Activated CD8-positive, alpha-beta T cell treated with anti-CD3 and anti-CD28 coated beads for 36 hours (primary cell): ENCODE measurements around the gene PRKACG. TPM values are rescaled to one million over a fixed set of nuclear protein-coding genes. Genes with fewer than 3 reads are reported as not detected.
A peak's percentile ranks its signal among the peaks of the same experiment; 100 is the strongest.

Source experiments
- ATAC-seq: fragments of 200-7000 bp; cut with Tn5 transposase; one replicate; pipeline ENCODE4 v1.10.0; 2021; ENCODE audit warnings: mild to moderate bottlenecking, moderate library complexity
- CTCF ChIA-PET: fragments of 350-600 bp; sonication (Branson Sonifier 250); formaldehyde crosslinking; loops from one replicate; lab custom pipeline; 2021; ENCODE audit warnings: antibody characterized with exemption; lab: Charles Lee
- POLR2A ChIA-PET: fragments of 350-600 bp; sonication (Branson Sonifier 250); formaldehyde crosslinking; loops from one replicate; lab custom pipeline; 2021; ENCODE audit warnings: antibody characterized with exemption; lab: Charles Lee
- DNase-seq: peaks from one replicate; pipeline ENCODE4 v3.0.0-alpha.2; 2020
- H3K27ac Mint-ChIP-seq: one replicate; pipeline ENCODE4 v1.8.0; 2021; ENCODE audit warnings: mild to moderate bottlenecking, mixed read lengths
- H3K27me3 Mint-ChIP-seq: one replicate; pipeline ENCODE4 v1.8.0; 2021; ENCODE audit warnings: mixed read lengths
- H3K36me3 Mint-ChIP-seq: one replicate; pipeline ENCODE4 v1.8.0; 2021; ENCODE audit warnings: low read depth, mixed read lengths
- H3K4me1 Mint-ChIP-seq: one replicate; pipeline ENCODE4 v1.8.0; 2021; ENCODE audit warnings: low read depth, mixed read lengths
- H3K4me3 Mint-ChIP-seq: one replicate; pipeline ENCODE4 v1.8.0; 2021; ENCODE audit warnings: mild to moderate bottlenecking, moderate library complexity, mixed read lengths
- H3K9me3 Mint-ChIP-seq: one replicate; pipeline ENCODE4 v1.8.0; 2021; ENCODE audit warnings: mixed read lengths
- intact Hi-C: fragments of 100-400 bp; cut with micrococcal nuclease; formaldehyde crosslinking; loops from one replicate; pipeline ENCODE4 v1.10.0; 2022
- total RNA-seq, 2 experiments: library from RNA; stranded (reverse); gene quantifications; one replicate each; pipeline ENCODE4 v1.2.3, GENCODE V29; 2021
- TF ChIP-seq, protein P1 (sequence below): fragments of 200-600 bp; IDR thresholded peaks from one replicate; pipeline ENCODE4 v1.8.0; 2022; ENCODE audit warnings: antibody characterized with exemption, mild to moderate bottlenecking

Gene PRKACG
- total RNA-seq, 2 experiments from 2014 or later = not detected

DNA sequence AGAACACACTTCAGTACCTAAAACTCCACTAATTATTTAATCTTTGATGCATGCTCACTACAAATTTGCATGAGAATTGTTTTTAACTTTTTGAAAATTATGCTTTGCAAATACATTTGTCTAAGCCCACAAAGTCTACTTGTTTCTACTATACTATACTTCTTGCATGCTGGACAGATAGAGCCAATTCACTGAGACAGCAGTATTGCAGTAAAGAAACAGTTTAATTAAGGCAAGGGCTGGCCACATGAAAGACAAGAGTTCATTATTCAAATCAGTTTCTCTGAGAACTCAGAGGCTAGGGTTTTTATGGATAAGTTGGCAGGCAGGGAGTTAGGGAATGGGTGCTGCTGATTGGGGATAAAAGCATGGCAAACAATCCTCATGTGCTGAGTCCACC, 15.6 kb upstream of the PRKACG start:
- Mint-ChIP-seq H3K36me3 (no peaks in the 10 kb centered on the region), H3K4me3 (no peak overlapping the region), H3K27me3 (no peaks in the 10 kb centered on the region), H3K4me1 (peaks cover 38% of the 10 kb centered on the region), H3K9me3 (peaks cover 6% of the 10 kb centered on the region), H3K27ac (no peak overlapping the region)
- TF ChIP-seq, protein P1, sequence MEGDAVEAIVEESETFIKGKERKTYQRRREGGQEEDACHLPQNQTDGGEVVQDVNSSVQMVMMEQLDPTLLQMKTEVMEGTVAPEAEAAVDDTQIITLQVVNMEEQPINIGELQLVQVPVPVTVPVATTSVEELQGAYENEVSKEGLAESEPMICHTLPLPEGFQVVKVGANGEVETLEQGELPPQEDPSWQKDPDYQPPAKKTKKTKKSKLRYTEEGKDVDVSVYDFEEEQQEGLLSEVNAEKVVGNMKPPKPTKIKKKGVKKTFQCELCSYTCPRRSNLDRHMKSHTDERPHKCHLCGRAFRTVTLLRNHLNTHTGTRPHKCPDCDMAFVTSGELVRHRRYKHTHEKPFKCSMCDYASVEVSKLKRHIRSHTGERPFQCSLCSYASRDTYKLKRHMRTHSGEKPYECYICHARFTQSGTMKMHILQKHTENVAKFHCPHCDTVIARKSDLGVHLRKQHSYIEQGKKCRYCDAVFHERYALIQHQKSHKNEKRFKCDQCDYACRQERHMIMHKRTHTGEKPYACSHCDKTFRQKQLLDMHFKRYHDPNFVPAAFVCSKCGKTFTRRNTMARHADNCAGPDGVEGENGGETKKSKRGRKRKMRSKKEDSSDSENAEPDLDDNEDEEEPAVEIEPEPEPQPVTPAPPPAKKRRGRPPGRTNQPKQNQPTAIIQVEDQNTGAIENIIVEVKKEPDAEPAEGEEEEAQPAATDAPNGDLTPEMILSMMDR = no peak
- no peak for DNase-seq
- ChIA-PET POLR2A (no interaction called here), CTCF (interaction anchor here (1.8 kb wide), 1 partner anchor 9 kb away, joined by 4 read pairs; no protein-coding TSS in a partner anchor)
- intact Hi-C loops = loop anchor here (10.0 kb wide), 2 partner anchors 245 to 445 kb away; a partner anchor contains a TSS
- ATAC-seq = no peak

DNA sequence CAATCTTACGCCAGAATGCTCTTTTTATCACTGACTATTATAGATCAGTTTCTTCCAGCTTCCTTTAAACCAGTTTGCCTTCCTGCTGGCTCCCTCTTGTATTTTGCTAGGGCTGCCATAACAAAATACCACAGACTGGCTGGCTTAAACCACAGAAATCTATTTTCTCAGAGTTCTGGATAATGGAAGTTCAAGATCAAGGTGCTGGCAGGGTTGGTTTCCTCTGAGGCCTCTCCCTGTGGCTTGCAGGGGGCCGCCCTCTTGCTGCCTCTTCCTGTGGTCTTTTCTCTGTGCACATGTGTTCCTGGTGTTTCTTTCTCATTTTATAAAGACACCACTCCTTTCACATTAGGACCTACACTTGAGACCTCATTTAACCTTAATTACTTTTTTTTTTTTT, 14.8 kb upstream of the PRKACG start:
- DNase-seq (peak; percentile 61), ATAC-seq (peak; percentile 66)
- Mint-ChIP-seq H3K9me3 (peaks cover 6% of the 10 kb centered on the region), H3K4me3 (no peak overlapping the region), H3K4me1 (peaks cover 38% of the 10 kb centered on the region), H3K36me3 (no peaks in the 10 kb centered on the region), H3K27me3 (no peaks in the 10 kb centered on the region), H3K27ac (no peak overlapping the region)
- ChIA-PET POLR2A (no interaction called here), CTCF (interaction anchor here (1.0 to 1.6 kb wide), 8 partner anchors 9 to 167 kb away, joined by 3 to 10 read pairs (median 4); no protein-coding TSS in a partner anchor)
- TF ChIP-seq, protein P1 = no peak
- intact Hi-C loops = loop anchor here (10.0 kb wide), 2 partner anchors 244 to 444 kb away; a partner anchor contains a TSS

DNA sequence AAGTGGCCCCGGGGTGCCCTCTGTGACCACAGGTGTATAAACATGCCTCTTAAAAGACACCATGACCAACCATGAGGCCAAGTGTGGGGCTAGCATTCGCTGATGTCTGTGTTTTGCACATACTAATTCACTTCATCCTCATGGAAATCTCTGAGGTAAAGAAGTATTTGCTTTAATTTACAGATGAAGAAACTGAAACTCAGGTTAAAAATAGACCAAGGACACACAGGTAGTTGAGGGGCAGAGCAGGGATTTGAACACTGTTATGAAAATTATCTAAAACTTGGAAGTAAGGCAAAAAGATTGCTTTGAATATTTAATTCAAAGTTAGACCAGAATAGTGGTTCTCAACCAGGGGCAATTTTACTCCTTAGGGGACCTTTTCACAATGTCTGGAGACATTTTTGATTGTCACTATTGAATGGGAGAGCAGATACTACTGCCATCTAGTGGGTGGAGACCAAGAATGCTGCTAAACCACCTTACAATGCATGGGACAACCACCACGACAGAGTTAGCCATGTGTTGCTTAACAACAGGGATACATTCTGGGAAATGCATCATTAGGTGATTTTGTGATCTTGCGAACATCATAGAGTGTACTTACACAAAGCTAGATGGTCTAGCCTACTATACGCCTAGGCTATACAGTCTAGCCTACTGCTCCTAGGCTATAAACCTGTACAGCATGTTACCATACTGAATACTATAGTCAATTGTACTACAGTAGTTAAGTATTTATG, 13.6 kb upstream of the PRKACG start:
- intact Hi-C loops = loop anchor here (10.0 kb wide), 2 partner anchors 243 to 443 kb away; a partner anchor contains a TSS
- Mint-ChIP-seq H3K36me3 (no peaks in the 10 kb centered on the region), H3K4me3 (no peak overlapping the region), H3K27me3 (no peaks in the 10 kb centered on the region), H3K27ac (no peak overlapping the region), H3K4me1 (peaks cover 38% of the 10 kb centered on the region), H3K9me3 (peaks cover 6% of the 10 kb centered on the region)
- POLR2A ChIA-PET = no interaction called here
- DNase-seq (peak; percentile 50), ATAC-seq (peak; percentile 71)
- TF ChIP-seq, protein P1 = peak; percentile 85
- CTCF ChIA-PET = interaction anchor here (1.0 to 1.6 kb wide), 8 partner anchors 7 to 168 kb away, joined by 3 to 10 read pairs (median 4); no protein-coding TSS in a partner anchor

DNA sequence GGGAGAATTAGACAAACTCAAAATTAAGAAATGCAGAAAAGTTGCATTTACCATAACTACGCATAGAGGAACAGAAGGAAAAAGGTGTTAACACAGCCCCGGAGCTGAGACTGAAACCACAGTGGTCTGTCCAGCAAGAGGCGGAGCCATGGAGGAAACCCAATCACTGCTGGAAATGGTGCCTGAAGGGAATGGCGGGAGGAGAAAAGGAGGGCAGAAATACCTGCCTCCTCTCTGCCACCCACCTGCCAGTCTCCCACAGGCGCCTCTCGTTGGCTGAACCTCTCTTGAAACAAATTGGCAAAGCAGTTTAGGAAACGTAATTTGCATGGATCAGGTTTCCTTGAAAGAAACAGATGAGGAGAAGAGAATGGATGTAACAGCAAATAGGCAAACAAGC, 9.7 kb upstream of the PRKACG start:
- TF ChIP-seq, protein P1 = no peak
- ChIA-PET POLR2A (interaction anchor here (1.8 kb wide), 1 partner anchor 12 kb away, joined by 7 read pairs; the partner anchor contains the start of gene FXN), CTCF (interaction anchor here (1.9 kb wide), 1 partner anchor 24 kb away, joined by 7 read pairs; no protein-coding TSS in a partner anchor)
- ATAC-seq (no peak), DNase-seq (no peak)
- H3K4me1 Mint-ChIP-seq = peaks cover 25% of the 10 kb centered on the region
- intact Hi-C loops = loop anchor here (10.0 kb wide), 2 partner anchors 239 to 439 kb away; a partner anchor contains a TSS
- no peak overlapping the region for H3K27ac Mint-ChIP-seq
- no peaks in the 10 kb centered on the region for H3K36me3 Mint-ChIP-seq
- no peaks in the 10 kb centered on the region for H3K27me3 Mint-ChIP-seq
- no peak overlapping the region for H3K4me3 Mint-ChIP-seq
- no peaks in the 10 kb centered on the region for H3K9me3 Mint-ChIP-seq
